Hematopoietic multipotent progenitor cell treated with erythropoietin and hydrocortisone succinate and interleukin-3 and kit ligand, for 8 days (in vitro differentiated cells): ENCODE results near the gene TCTA.

Experiments used
- DNase-seq: peaks from one replicate; pipeline ENCODE4 v3.0.0-alpha.2; 2015

TCTA gene

GRCh38 chr3:49461443-49462171 lies 49.4 kb downstream of the TCTA start:
- DNase-seq, result peak; percentile 22

- peak; percentile 26 for DNase-seq
These were observed 50.0 kb downstream of the TCTA start for GRCh38 chr3:49462222-49462621.

- DNase-seq, result peak; percentile 97
These were observed 53.2 kb downstream of the TCTA start for GRCh38 chr3:49465270-49466034.
